WTC11 (cell line): ENCODE data around the gene ELP5. TPM values are rescaled to one million over a fixed set of nuclear protein-coding genes. Genes with fewer than 3 reads are reported as not detected.

Source experiments
- ATAC-seq: fragments of 200-7000 bp; cut with Tn5 transposase; 2 replicates; pipeline ENCODE4 v1.10.0; 2021; ENCODE audit warnings: mild to moderate bottlenecking, moderate library complexity
- CTCF ChIA-PET: fragments of 300-600 bp; sonication (Branson Sonifier 250); formaldehyde crosslinking; loops from one replicate; lab custom pipeline; 2021; ENCODE audit warnings: antibody characterized with exemption; lab: Charles Lee
- POLR2A ChIA-PET: fragments of 350-600 bp; sonication (Branson Sonifier 250); formaldehyde crosslinking; loops from one replicate; lab custom pipeline; 2021; ENCODE audit warnings: antibody characterized with exemption; lab: Charles Lee
- DNase-seq: peaks from one replicate; pipeline ENCODE4 v3.0.0; 2021; ENCODE audit warnings: low spot score
- H3K27ac Mint-ChIP-seq: 2 replicates; pipeline ENCODE4 v1.8.0; 2021; ENCODE audit warnings: mixed read lengths
- H3K27me3 Mint-ChIP-seq: 2 replicates; pipeline ENCODE4 v1.8.0; 2021; ENCODE audit warnings: low read depth, mild to moderate bottlenecking, moderate library complexity, mixed read lengths
- H3K36me3 Mint-ChIP-seq: 2 replicates; pipeline ENCODE4 v1.8.0; 2021; ENCODE audit warnings: mixed read lengths
- H3K4me1 Mint-ChIP-seq: 2 replicates; pipeline ENCODE4 v1.8.0; 2022; ENCODE audit warnings: mixed read lengths
- H3K4me3 Mint-ChIP-seq: 2 replicates; pipeline ENCODE4 v1.8.0; 2021; ENCODE audit warnings: mild to moderate bottlenecking, moderate library complexity, mixed read lengths
- H3K9me3 Mint-ChIP-seq: 2 replicates; pipeline ENCODE4 v1.8.0; 2021; ENCODE audit warnings: mixed read lengths
- ARID4B ChIP-seq: sonication (generic); formaldehyde crosslinking; IDR thresholded peaks from 2 replicates; pipeline ENCODE4 v1.8.0; 2023; ENCODE audit warnings: missing genetic modification reagents, mild to moderate bottlenecking, borderline replicate concordance
- ATF2 ChIP-seq: sonication (generic); formaldehyde crosslinking; IDR thresholded peaks from 2 replicates; pipeline ENCODE4 v1.8.1; 2022; ENCODE audit warnings: low read depth, missing genetic modification reagents, borderline replicate concordance
- ATF3 ChIP-seq: sonication (generic); formaldehyde crosslinking; conservative IDR thresholded peaks from 2 replicates; pipeline ENCODE4 v1.8.1; 2022; ENCODE audit warnings: mild to moderate bottlenecking, missing genetic modification reagents
- CBFB ChIP-seq: sonication (generic); formaldehyde crosslinking; IDR thresholded peaks from 2 replicates; pipeline ENCODE4 v1.8.1; 2022; ENCODE audit warnings: mild to moderate bottlenecking, low read depth, missing genetic modification reagents
- CDX4 ChIP-seq: fragments of 250-450 bp; sonication (Bioruptor Pico); IDR thresholded peaks from 2 replicates; pipeline ENCODE4 v1.9.0; 2021; ENCODE audit warnings: moderate library complexity, mild to moderate bottlenecking, inconsistent platforms, borderline replicate concordance
- E2F4 ChIP-seq: sonication (generic); formaldehyde crosslinking; IDR thresholded peaks from 2 replicates; pipeline ENCODE4 v1.8.1; 2022; ENCODE audit warnings: low read depth, mild to moderate bottlenecking, moderate library complexity, missing genetic modification reagents, borderline replicate concordance
- ELF4 ChIP-seq: sonication (generic); formaldehyde crosslinking; IDR thresholded peaks from 2 replicates; pipeline ENCODE4 v1.8.1; 2022; ENCODE audit warnings: low read depth, mild to moderate bottlenecking, moderate library complexity, missing genetic modification reagents
- FOXJ3 ChIP-seq: sonication (generic); formaldehyde crosslinking; IDR thresholded peaks from 2 replicates; pipeline ENCODE4 v1.9.0; 2021; ENCODE audit warnings: missing genetic modification reagents, mild to moderate bottlenecking, borderline replicate concordance
- FOXP4 ChIP-seq: sonication (generic); formaldehyde crosslinking; IDR thresholded peaks from 2 replicates; pipeline ENCODE4 v1.8.0; 2022; ENCODE audit warnings: mild to moderate bottlenecking, missing genetic modification reagents
- HMGXB4 ChIP-seq: sonication (generic); formaldehyde crosslinking; IDR thresholded peaks from 2 replicates; pipeline ENCODE4 v1.8.1; 2023; ENCODE audit warnings: mild to moderate bottlenecking, moderate library complexity, missing genetic modification reagents
- JUN ChIP-seq: sonication (generic); formaldehyde crosslinking; IDR thresholded peaks from 2 replicates; pipeline ENCODE4 v1.8.0; 2023; ENCODE audit warnings: mild to moderate bottlenecking, missing genetic modification reagents
- NR3C1 ChIP-seq: sonication (generic); formaldehyde crosslinking; conservative IDR thresholded peaks from 2 replicates; pipeline ENCODE4 v1.8.1; 2023; ENCODE audit warnings: low read depth, mild to moderate bottlenecking, missing genetic modification reagents
- RORB ChIP-seq: fragments of 250-450 bp; sonication (Bioruptor Pico); IDR thresholded peaks from 2 replicates; pipeline ENCODE4 v1.9.0; 2021; ENCODE audit warnings: mild to moderate bottlenecking
- TCF7 ChIP-seq: sonication (generic); formaldehyde crosslinking; IDR thresholded peaks from 2 replicates; pipeline ENCODE4 v1.8.0; 2022; ENCODE audit warnings: mild to moderate bottlenecking, low read depth, missing genetic modification reagents, moderate library complexity
- total RNA-seq: library from RNA; stranded (reverse); gene quantifications from 3 replicates; pipeline ENCODE4 v1.2.3, GENCODE V29; 2021

The ELP5 gene
- total RNA-seq, 1 experiment from 2014 or later, result 101 TPM

- TF ChIP-seq ARID4B (CRISPR knock-in tag) (no peak), FOXP4 (CRISPR knock-in tag) (no peak), TCF7 (CRISPR knock-in tag) (no peak)
- TF ChIP-seq, all 79 proteins: peak for 0
Observed at GRCh38 chr17:7263801-7264078, 11.7 kb downstream of the ELP5 start (continued).

- no peaks in the 10 kb centered on the region; the same call in 1 of the 2 replicates for H3K27me3 Mint-ChIP-seq
Observed at GRCh38 chr17:7266784-7267183, 14.8 kb downstream of the ELP5 start.

GRCh38 chr17:7279448-7279847 is 27.4 kb downstream of the ELP5 start:
- Mint-ChIP-seq H3K9me3 (no peaks in the 10 kb centered on the region), H3K36me3 (no peaks in the 10 kb centered on the region), H3K27me3 (peaks cover 21% of the 10 kb centered on the region), H3K27ac (no peak overlapping the region), H3K4me3 (no peak overlapping the region), H3K4me1 (peaks cover 20% of the 10 kb centered on the region)
- no peak for ATAC-seq
- ChIA-PET CTCF (interaction anchor here (0.7 to 3.4 kb wide), 9 partner anchors 12 to 408 kb away, joined by 3 to 61 read pairs (median 6); partner anchors contain the start of genes NEURL4 and TP53), POLR2A (interaction anchor here (0.7 to 1.9 kb wide), 3 partner anchors 17 to 57 kb away, joined by 4 to 6 read pairs (median 4); partner anchors contain the start of gene CLDN7)
- TF ChIP-seq ELF4, result no peak
- TF ChIP-seq CDX4, result no peak
- TF ChIP-seq RORB (CRISPR knock-in tag), result no peak
- TF ChIP-seq JUN (CRISPR knock-in tag), result no peak
- no peak for TF ChIP-seq NR3C1
- no peak for TF ChIP-seq ATF2 (CRISPR knock-in tag)
- DNase-seq, result no peak

More at GRCh38 chr17:7266784-7267183, 14.8 kb downstream of the ELP5 start:
- Mint-ChIP-seq H3K4me1 (peaks cover 23% of the 10 kb centered on the region), H3K36me3 (no peaks in the 10 kb centered on the region), H3K9me3 (no peaks in the 10 kb centered on the region), H3K27ac (peak overlapping the region; percentile 72), H3K4me3 (no peak overlapping the region)
- no peak for TF ChIP-seq CBFB (CRISPR knock-in tag)
- TF ChIP-seq HMGXB4, result no peak
- no peak for TF ChIP-seq E2F4 (CRISPR knock-in tag)
- TF ChIP-seq FOXJ3 (CRISPR knock-in tag), result no peak
- no peak for TF ChIP-seq ATF3 (CRISPR knock-in tag)
- ATAC-seq, result no peak
- no peak for DNase-seq
- POLR2A ChIA-PET, result no interaction called here
- CTCF ChIA-PET, result interaction anchor here (1.8 to 4.8 kb wide), 3 partner anchors 13 to 294 kb away, joined by 4 to 23 read pairs (median 14); no protein-coding TSS in a partner anchor
